Skeletal muscle tissue (tissue), 4 donors: ENCODE data around the gene LHX3. TPM values are rescaled to one million over a fixed set of nuclear protein-coding genes. Genes with fewer than 3 reads are reported as not detected.

Experiments
- H3K27ac ChIP-seq: one replicate; pipeline ENCODE4 v1.7.0; 2013; ENCODE audit warnings: mild to moderate bottlenecking, low read depth, low read length, inconsistent platforms
- H3K27me3 ChIP-seq, 3 donors: one replicate each; pipeline ENCODE4 v1.7.0; 2013; ENCODE audit warnings: low read length in 3 of 3; ENCODE audit not compliant: control insufficient read depth in 3 of 3, insufficient read depth in 3 of 3
- H3K36me3 ChIP-seq, 3 donors: one replicate each; pipeline ENCODE4 v1.7.0; 2013; ENCODE audit warnings: low read length in 3 of 3; ENCODE audit not compliant: control insufficient read depth in 3 of 3, insufficient read depth in 3 of 3
- H3K4me1 ChIP-seq, 3 donors: one replicate each; pipeline ENCODE4 v1.7.0; 2013; ENCODE audit warnings: low read length in 3 of 3, mild to moderate bottlenecking in 3 of 3; ENCODE audit not compliant: control insufficient read depth in 3 of 3, insufficient read depth in 3 of 3
- H3K4me3 ChIP-seq, 3 donors: one replicate each; pipeline ENCODE4 v1.7.0; 2013; ENCODE audit warnings: low read length in 3 of 3
- H3K9ac ChIP-seq, 3 donors: one replicate each; pipeline ENCODE4 v1.7.0; 2013; ENCODE audit warnings: low read length in 3 of 3, mild to moderate bottlenecking in 3 of 3, moderate library complexity in 2 of 3, low read depth in 1 of 3
- H3K9me3 ChIP-seq, 3 donors: one replicate each; pipeline ENCODE4 v1.7.0; 2013; ENCODE audit warnings: low read length in 3 of 3; ENCODE audit not compliant: control insufficient read depth in 3 of 3
- total RNA-seq: library from RNA; depleted of rRNA; stranded (reverse); fragments of >200 nt; gene quantifications from one replicate; pipeline ENCODE4 v1.2.3, GENCODE V29; 2014
- donor health status: Osteomylitis.

LHX3 gene
- total RNA-seq, 1 donor from 2014 or later, result not detected

DNA sequence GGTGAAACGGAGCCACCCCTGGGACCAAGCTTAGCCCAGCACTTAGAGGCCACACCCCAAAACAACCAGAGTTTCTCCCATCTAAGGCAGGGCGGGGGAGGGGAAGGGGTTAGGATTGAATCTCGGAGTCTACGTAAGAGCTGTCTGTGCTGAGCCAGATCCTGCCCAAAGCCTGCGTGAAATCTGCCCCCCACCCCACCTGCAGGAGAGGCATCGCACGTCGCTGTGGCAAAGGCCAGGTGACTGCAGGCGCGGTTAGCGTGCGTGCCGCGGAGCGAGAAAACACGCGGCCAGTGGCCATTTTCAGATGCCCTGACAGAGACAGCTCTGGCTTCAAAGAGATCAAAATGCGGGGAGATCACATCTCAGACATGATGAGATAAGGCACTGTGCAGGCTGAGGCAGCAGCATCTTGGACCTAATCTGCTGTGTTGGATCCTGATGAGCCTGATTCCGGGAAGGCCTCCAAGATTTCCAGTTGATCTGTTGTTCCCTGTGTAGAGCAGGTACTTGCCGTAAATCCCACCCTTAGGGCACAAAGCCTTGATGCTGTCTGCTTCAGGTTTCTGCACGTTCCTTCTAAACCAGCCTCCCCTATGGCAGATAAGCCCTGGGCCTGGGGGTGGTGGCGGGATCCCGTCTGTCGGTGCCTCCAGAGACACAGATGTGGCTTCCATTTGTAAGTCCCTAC, 43.2 kb upstream of the LHX3 start:
- Histone ChIP-seq H3K4me1 (peaks cover 8 to 10% (median 9%) of the 10 kb centered on the region in 3 donors), H3K9me3 (no peaks in the 10 kb centered on the region), H3K9ac (no peak overlapping the region), H3K36me3 (no peaks in the 10 kb centered on the region), H3K27me3 (peaks cover 7 to 17% (median 7%) of the 10 kb centered on the region in 3 donors), H3K27ac (no peak overlapping the region), H3K4me3 (no peak overlapping the region)

- peaks cover 8 to 10% (median 9%) of the 10 kb centered on the region in 3 donors for H3K4me1 ChIP-seq
- no peak overlapping the region for H3K27ac ChIP-seq
- peaks cover 2 to 12% (median 3%) of the 10 kb centered on the region in 3 donors for H3K27me3 ChIP-seq
- no peaks in the 10 kb centered on the region for H3K36me3 ChIP-seq
- H3K9me3 ChIP-seq, result no peaks in the 10 kb centered on the region
- no peak overlapping the region for H3K4me3 ChIP-seq
- H3K9ac ChIP-seq, result no peak overlapping the region
Measured at GRCh38 chr9:136247551-136247916, 42.6 kb upstream of the LHX3 start.

DNA sequence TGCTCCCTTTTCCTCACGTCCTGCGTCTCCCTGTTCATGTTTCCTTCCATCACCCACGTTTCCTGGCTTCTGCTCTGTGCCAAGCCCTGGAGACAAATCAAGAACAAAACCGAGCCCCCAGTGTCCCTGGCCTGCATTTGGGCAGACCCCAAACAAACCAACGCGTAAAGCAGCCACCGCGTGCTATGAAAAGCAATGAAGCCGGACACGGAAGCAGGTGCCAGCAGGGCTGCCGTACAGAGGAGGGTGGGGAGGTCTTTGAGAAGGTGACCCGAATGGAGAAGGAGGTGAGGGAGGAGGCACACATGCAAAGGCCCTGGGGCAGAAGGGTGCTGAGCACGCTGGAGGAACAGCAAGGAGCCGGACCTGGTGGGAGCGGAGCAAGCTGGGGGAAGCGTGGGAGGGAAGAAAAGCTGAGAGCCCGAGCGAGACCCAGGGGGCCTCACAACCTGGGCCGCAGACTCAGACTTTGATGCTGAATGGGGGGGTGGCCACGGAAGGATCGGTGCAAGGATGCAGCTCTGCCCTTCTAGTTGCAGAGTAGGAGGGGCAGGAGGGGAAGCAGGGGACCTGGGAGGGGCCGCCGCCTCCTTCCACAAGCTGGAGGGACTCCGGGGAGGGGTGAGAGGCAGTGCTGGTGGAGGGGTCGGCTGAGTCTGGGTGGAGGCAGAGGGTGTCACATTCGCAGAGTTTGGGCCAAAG, 42.1 kb upstream of the LHX3 start:
- H3K27ac ChIP-seq, result no peak overlapping the region
- no peaks in the 10 kb centered on the region for H3K9me3 ChIP-seq
- no peak overlapping the region for H3K4me3 ChIP-seq
- H3K4me1 ChIP-seq, result peaks cover 8 to 10% (median 9%) of the 10 kb centered on the region in 3 donors
- H3K9ac ChIP-seq, result no peak overlapping the region
- peaks cover 0 to 9% (median 0%) of the 10 kb centered on the region in 3 donors for H3K27me3 ChIP-seq
- no peaks in the 10 kb centered on the region for H3K36me3 ChIP-seq

DNA sequence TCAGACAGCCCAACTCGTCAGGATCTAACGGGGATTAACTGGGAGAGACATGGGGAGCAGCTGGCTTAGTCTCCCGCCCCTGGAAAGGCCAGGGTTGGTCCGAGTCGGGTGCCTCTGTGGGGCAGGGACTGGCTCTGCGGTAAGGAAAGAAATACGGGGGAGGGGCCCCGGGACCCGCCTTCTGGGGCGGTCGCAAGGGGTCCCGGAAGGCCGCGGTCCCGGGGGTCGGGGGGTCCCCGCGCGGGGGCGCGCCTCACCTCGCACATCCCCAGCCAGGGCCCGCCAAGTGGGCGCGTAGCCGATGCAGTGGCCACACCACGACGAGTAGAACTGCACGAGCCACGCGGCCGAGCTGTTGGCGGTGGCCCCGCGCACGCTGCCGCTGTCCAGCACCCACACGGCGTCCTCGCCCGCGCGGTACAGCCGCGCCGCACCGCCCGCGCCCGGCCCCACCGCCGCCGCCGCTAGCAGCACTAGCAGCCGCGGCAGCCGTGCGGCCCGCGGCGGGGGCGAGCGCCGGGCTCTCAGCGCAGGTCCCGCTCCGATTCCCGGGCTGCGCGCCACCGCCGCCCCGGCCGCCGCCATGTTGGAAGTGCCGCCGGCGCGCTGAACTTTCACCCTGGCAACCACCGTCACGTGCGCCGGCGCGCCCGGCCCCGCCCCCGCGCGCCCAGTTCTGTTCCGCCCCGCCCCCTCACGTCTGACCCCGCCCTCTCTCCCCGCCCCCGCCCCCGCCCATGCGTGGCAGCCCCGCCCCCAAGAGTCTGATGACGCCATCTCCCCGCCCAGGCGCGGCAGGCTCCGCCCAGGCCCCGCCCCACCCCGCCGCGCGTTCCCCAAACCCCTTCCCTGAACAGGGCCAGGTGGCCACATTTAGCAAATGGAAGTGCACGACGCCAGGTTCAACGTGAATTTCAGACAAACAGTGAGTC, 40.6 kb upstream of the LHX3 start, which contains the start of gene QSOX2:
Gene QSOX2 (minus strand): TSS at position 594 of the 932 bp plus-strand sequence. CDS start 9 bp downstream, at position 585.
- H3K4me1 ChIP-seq, result peaks cover 11 to 18% (median 12%) of the 10 kb centered on the region in 3 donors
- no peaks in the 10 kb centered on the region for H3K27me3 ChIP-seq
- no peak within 1 kb of the TSS for H3K27ac ChIP-seq
- peak within 1 kb of the TSS; percentile 78 to 82 (median 79) for H3K4me3 ChIP-seq
- H3K9me3 ChIP-seq, result no peaks in the 10 kb centered on the region
- peaks cover 0 to 2% (median 0%) of the 10 kb centered on the region in 3 donors for H3K36me3 ChIP-seq
- peak within 1 kb of the TSS; percentile 50 to 70 (median 57) for H3K9ac ChIP-seq

- H3K9ac ChIP-seq, result peak overlapping the region; percentile 50 to 70 (median 57)
- no peak overlapping the region for H3K27ac ChIP-seq
- peaks cover 0 to 2% (median 0%) of the 10 kb centered on the region in 3 donors for H3K36me3 ChIP-seq
- H3K4me3 ChIP-seq, result peak overlapping the region; percentile 78 to 82 (median 79)
- no peaks in the 10 kb centered on the region for H3K9me3 ChIP-seq
- no peaks in the 10 kb centered on the region for H3K27me3 ChIP-seq
- peaks cover 16 to 22% (median 18%) of the 10 kb centered on the region in 3 donors for H3K4me1 ChIP-seq
Measured at GRCh38 chr9:136244969-136245218, 40.0 kb upstream of the LHX3 start.

DNA sequence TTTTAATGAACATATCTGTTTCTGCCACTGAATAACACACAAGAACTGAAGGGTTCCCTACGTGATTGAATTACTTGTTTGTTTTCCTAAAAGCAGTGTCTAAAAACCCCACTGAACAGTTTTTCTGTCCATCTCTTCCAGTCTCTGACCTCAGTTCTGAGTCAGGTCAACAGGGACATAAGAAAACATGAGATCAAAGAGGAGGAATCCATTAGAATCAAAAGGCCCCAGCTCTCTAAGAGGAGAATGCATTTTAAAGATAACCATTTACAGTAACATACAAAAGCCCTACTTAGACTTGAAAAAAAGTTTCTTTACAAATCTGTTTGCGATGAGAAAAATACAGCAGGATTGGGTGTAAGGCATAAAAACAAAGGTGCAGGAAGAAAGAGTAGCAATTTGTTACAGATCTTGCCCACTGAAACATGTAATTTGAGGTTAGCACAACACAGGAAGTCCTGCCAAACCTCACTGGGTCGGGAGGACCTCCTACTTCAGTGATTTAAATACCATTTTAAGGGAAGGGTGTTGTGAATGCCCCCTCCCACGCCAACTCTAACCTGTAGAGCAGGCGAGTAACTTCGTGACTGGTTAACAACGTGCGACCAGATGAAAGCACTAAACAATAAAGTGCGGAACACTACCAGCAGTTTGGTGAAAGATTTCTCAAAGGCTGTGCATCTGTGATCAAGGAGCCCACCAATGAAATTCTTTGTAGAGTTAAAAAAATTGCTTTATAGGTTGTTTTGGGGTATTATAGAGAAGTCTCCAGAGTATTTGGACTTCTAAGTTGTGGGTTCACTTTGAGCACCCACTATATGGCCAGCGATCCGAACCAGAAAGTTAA, 39.4 kb upstream of the LHX3 start:
- Histone ChIP-seq H3K4me3 (peak overlapping the region; percentile 78 to 82 (median 79)), H3K27me3 (no peaks in the 10 kb centered on the region), H3K36me3 (peaks cover 0 to 2% (median 0%) of the 10 kb centered on the region in 3 donors), H3K9ac (peak overlapping the region in 2 of 3 donors; percentile 50 to 70), H3K27ac (no peak overlapping the region), H3K9me3 (no peaks in the 10 kb centered on the region), H3K4me1 (peaks cover 21 to 27% (median 23%) of the 10 kb centered on the region in 3 donors)

DNA sequence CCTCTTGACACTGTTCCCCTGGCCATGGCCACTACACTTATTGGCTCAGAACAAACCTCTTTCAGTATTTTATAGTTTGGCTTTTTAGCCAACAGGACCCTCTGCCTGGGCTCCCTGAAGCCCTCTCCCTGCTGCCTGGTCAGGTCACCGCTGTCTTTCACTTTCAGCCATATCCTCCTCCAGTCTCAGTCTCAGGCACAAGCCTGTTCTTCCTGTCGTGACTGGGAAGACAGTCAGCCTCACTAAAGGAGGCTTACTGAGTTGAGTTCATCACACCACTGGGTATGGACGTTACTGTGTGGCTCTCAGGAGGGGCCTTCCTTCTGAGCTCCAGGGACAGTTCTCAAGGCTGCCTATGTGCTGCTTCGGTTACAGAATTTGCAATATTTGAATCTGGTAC, 38.7 kb upstream of the LHX3 start:
- H3K4me3 ChIP-seq, result no peak overlapping the region
- H3K9ac ChIP-seq, result no peak overlapping the region
- no peak overlapping the region for H3K27ac ChIP-seq
- no peaks in the 10 kb centered on the region for H3K9me3 ChIP-seq
- peaks cover 23 to 28% (median 25%) of the 10 kb centered on the region in 3 donors for H3K4me1 ChIP-seq
- H3K27me3 ChIP-seq, result no peaks in the 10 kb centered on the region
- H3K36me3 ChIP-seq, result peaks cover 0 to 2% (median 0%) of the 10 kb centered on the region in 3 donors

- H3K9me3 ChIP-seq, result no peaks in the 10 kb centered on the region
- no peak overlapping the region for H3K27ac ChIP-seq
- H3K36me3 ChIP-seq, result peaks cover 0 to 2% (median 0%) of the 10 kb centered on the region in 3 donors
- no peaks in the 10 kb centered on the region for H3K27me3 ChIP-seq
- H3K4me3 ChIP-seq, result no peak overlapping the region
- peaks cover 24 to 28% (median 25%) of the 10 kb centered on the region in 3 donors for H3K4me1 ChIP-seq
- H3K9ac ChIP-seq, result no peak overlapping the region
Measured at GRCh38 chr9:136242918-136243525, 38.1 kb upstream of the LHX3 start.

DNA sequence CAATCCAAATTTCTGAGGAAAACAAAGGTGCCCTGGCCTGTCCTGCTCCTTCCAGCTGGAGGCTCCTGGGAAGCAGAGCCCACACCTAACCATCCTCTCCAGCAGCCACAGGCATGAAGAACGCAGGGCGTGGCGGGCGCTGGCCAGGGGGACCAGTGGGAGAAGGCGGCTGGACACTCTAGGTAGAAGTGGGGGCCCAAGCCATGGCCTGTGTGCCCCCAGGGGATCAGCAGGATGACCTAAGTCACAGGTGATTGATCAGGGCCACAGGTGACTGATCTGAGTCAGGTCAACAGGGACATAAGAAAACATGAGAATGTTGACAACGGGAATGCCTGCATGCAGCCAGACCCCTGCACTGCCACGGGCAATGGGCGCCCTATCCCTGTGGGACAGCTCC, 37.3 kb upstream of the LHX3 start:
- H3K27ac ChIP-seq, result no peak overlapping the region
- H3K36me3 ChIP-seq, result peaks cover 0 to 2% (median 0%) of the 10 kb centered on the region in 3 donors
- H3K9me3 ChIP-seq, result no peaks in the 10 kb centered on the region
- H3K4me1 ChIP-seq, result peaks cover 24 to 28% (median 25%) of the 10 kb centered on the region in 3 donors
- no peak overlapping the region for H3K9ac ChIP-seq
- no peaks in the 10 kb centered on the region for H3K27me3 ChIP-seq
- H3K4me3 ChIP-seq, result no peak overlapping the region
